AG04449 (cell line): ENCODE results near the gene PI16.

ENCODE experiments used
- CTCF ChIA-PET: fragments of 350-600 bp; formaldehyde crosslinking; extraction: SDS; loops from one replicate; lab custom pipeline; 2021; ENCODE audit warnings: antibody characterized with exemption; lab: Yijun Ruan, JAX
- POLR2A ChIA-PET: fragments of 400-600, 350-600 bp; formaldehyde crosslinking; extraction: SDS; loops from one replicate; lab custom pipeline; 2020; ENCODE audit warnings: antibody characterized with exemption, inconsistent platforms; lab: Yijun Ruan, JAX
- DNase-seq: peaks from one replicate; pipeline ENCODE4 v3.0.0-alpha.2; 2010; ENCODE audit warnings: low read depth, low spot score
- H3K4me3 ChIP-seq: 2 replicates; pipeline ENCODE4 v1.5.1; 2011; ENCODE audit warnings: low read depth, mild to moderate bottlenecking, control low read depth, low read length
- CTCF ChIP-seq: IDR thresholded peaks from one replicate; pipeline ENCODE4 v1.5.1; 2011; ENCODE audit warnings: mild to moderate bottlenecking, moderate library complexity, low read length, control low read depth, inconsistent platforms; ENCODE audit not compliant: insufficient read depth; ENCODE audit errors: missing control alignments

Gene PI16

GRCh38 chr6:36949636-36950035 is 4.9 kb upstream of the PI16 start:
- no peak for TF ChIP-seq CTCF
- no peak overlapping the region for H3K4me3 ChIP-seq
- DNase-seq = no peak
- ChIA-PET POLR2A (no interaction called here), CTCF (interaction anchor here (0.8 to 1.3 kb wide), 3 partner anchors 10 to 76 kb away, joined by 3 read pairs; no protein-coding TSS in a partner anchor)

- no peak overlapping the region for H3K4me3 ChIP-seq
- no peak for DNase-seq
- ChIA-PET POLR2A (no interaction called here), CTCF (interaction anchor here (1.2 to 3.5 kb wide), 3 partner anchors 24 to 187 kb away, joined by 3 to 16 read pairs (median 7); partner anchors contain the start of gene C6orf89)
- no peak for TF ChIP-seq CTCF
Measured at GRCh38 chr6:36953931-36954261, 642 bp upstream of the PI16 start.

DNA sequence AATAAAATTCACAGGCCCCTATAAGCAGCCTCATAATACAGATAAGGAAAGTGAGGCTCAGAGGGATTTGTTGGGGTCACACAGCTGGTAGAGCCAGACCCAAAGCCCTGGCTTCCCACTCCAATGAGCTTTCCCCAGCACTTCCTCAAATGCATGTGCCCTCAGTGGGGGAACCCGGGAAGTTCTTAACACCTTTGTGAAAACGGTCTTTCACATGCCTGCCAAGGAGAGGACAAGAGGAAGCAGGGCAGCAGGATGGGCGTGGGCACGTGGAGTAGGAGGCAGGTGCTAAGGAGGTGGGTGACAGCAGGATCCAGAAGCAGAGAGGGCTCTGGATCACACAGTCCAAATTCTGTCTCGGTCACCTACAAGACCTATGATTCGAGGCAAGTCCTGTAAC is 598 bp downstream of the PI16 start:
- POLR2A ChIA-PET = no interaction called here
- CTCF ChIA-PET = interaction anchor here (0.9 to 3.5 kb wide), 4 partner anchors 22 to 189 kb away, joined by 3 to 16 read pairs (median 8); partner anchors contain the start of gene C6orf89
- H3K4me3 ChIP-seq = no peak overlapping the region
- TF ChIP-seq CTCF = no peak
- no peak for DNase-seq

DNA sequence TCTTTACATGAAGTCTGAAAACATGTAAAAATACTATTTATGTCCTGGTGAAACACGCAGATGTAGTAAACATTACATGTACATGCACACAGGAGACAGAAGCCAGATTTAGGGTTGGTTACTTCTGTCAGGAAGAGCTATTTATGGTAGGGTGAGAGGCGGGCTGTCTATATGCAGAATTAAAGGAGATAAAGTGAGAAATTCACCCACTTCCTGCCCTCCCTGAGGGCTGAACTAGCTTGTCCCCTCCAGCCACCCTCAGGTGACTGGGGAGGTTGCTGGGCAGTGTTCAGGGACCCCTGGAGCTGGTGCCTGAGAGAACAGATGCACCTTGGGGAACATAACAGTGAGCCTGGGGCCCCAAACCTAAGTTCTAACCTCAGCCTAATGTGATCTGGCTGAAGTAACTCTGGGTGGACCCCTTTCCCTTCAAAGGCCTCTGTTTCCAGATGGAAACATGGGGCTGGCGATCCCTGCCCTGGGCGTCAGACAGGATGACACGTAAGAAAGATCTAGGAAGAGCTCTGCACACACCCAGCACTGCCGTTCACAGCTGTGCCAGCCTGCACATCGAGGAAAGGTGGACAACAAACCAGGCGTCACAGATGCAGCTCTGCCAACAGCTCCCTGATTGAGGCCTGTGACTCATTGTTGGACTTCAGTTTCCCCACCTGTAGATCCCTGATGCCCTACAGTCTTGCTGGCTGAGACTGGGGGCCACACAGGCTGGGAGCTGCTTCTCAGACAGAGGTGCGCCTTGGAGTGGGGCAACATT is 1.3 kb downstream of the PI16 start:
- POLR2A ChIA-PET = no interaction called here
- CTCF ChIA-PET = interaction anchor here (0.7 to 3.5 kb wide), 6 partner anchors 19 to 189 kb away, joined by 3 to 16 read pairs (median 6); partner anchors contain the start of gene C6orf89
- H3K4me3 ChIP-seq = no peak overlapping the region
- DNase-seq = no peak
- no peak for TF ChIP-seq CTCF

GRCh38 chr6:36956446-36956820 is 1.9 kb downstream of the PI16 start:
- ChIA-PET POLR2A (no interaction called here), CTCF (interaction anchor here (0.8 to 3.5 kb wide), 5 partner anchors 19 to 191 kb away, joined by 3 to 16 read pairs (median 4); partner anchors contain the start of gene C6orf89)
- no peak for DNase-seq
- TF ChIP-seq CTCF = no peak
- H3K4me3 ChIP-seq = no peak overlapping the region

DNA sequence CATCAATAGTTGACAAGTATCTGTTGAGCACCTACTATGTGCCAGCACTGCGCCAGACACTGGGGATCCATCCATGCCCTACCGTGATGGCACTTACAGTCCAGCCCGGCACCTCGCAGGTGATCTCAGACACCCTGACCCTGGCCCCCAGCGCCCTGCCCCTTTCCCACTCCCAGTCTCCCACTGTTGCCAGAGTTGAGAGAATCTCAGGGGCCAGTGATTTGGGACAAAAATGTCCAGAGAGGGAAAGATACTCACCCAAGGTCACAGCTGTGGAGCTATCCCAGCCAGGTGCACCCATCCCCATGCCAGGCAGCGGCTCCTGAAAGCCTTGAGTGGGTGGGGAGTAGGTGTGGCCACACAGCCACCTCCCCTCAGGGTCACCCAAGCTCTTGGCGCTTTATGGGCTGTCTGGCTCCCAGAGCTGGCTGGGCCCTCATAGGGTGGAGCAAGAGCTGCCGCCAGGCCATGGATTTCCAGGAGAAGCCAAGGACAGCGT is 3.3 kb downstream of the PI16 start:
- DNase-seq = no peak
- CTCF ChIA-PET = interaction anchor here (0.7 to 1.1 kb wide), 2 partner anchors 20 to 60 kb away, joined by 3 read pairs; no protein-coding TSS in a partner anchor
- no peak for TF ChIP-seq CTCF
- no peak overlapping the region for H3K4me3 ChIP-seq
- POLR2A ChIA-PET = no interaction called here
